HG03565 (cell line): Measurements from ENCODE around the gene CNKSR1.

ENCODE experiments used
- ATAC-seq: cut with Tn5 transposase; IDR thresholded peaks from one replicate; pipeline ENCODE4 v1.9.1; 2021; ENCODE audit warnings: mild to moderate bottlenecking, moderate library complexity; ENCODE audit not compliant: unreplicated experiment

Gene CNKSR1

DNA sequence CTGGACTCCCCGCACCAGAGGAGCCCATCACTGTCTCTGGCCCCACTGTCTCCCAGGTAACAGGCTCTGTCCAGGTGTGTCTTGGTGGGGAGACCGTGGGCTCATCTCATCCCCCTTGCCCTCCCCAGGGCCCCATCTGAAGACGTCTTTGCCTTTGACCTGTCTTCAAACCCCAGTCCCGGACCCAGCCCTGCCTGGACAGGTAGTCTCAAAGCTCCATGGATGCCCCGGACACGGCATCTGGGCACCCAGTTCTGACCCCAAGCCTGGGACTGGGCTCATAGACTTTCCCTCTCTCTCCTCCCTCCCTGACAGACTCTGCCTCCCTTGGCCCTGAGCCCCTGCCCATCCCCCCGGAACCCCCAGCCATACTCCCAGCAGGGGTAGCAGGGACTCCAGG lies 6.8 kb downstream of the CNKSR1 start:
- ATAC-seq = no peak

DNA sequence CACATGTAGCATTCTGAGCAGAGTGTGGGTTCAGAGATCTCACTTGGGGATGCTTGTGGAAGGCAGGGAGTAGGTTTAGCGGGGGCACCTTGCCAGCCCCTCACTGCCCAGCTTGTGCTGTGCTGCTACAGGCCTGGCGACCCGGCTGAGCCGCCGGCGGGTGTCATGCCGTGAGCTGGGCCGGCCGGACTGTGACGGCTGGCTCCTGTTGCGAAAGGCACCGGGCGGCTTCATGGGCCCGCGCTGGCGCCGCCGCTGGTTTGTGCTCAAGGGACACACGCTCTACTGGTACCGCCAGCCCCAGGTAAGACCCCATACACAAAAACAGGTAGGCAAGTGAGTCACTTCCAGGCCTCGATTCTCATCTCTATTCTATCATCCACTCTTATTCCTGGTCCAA lies 7.6 kb downstream of the CNKSR1 start:
- no peak for ATAC-seq

DNA sequence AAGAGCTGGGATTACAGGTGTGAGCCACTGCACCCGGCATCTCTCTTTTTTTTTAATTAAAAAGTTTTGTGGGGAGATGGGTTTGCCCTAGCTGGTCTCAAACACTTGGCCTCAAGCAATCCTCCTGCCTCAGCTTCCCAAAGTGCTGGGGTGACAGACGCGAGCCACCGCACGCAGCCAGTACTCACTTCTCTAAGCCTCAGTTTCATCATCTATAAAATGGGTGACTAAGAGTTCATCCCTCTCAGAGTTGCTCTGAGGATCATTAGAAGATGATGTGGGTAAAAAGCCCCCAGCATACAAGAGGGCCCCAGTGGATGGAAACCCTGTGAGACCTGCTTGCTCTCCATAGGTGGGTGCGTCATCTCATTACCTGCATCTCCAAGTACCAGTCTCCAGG lies 10.6 kb downstream of the CNKSR1 start:
- ATAC-seq = no peak

DNA sequence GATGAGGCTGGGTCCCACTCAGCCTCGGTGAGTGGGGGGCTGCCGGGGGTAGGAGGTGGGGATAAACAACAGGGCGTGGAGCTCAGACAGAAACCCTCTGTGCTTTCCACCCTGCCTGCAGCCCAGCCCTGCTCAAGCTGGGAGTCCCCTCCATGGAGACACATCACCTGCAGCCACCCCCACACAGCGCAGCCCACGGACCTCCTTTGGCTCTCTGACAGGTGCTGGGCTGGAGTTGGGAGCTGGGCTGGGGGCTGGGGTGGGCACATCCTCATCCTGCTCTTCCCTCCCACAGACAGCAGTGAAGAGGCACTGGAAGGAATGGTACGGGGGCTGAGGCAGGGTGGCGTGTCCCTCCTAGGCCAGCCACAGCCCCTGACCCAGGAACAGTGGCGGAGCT lies 11.2 kb downstream of the CNKSR1 start:
- ATAC-seq = no peak

DNA sequence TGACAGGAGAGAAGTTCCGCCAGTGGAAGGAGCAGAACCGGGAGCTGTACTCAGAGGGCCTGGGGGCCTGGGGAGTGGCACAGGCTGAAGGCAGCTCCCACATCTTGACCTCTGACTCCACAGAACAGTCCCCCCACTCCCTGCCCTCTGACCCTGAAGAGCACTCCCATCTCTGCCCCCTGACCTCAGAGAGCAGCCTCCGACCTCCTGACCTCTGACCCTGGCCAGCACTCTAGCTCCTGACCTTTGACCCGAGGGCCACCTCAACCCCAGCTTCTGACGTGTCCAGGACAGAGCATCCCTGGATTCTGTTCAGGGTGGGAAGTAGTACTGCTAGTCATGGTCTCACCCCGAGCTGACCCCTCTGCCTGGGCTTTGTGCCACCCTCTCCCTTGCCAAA lies 12.0 kb downstream of the CNKSR1 start:
- ATAC-seq = no peak

DNA sequence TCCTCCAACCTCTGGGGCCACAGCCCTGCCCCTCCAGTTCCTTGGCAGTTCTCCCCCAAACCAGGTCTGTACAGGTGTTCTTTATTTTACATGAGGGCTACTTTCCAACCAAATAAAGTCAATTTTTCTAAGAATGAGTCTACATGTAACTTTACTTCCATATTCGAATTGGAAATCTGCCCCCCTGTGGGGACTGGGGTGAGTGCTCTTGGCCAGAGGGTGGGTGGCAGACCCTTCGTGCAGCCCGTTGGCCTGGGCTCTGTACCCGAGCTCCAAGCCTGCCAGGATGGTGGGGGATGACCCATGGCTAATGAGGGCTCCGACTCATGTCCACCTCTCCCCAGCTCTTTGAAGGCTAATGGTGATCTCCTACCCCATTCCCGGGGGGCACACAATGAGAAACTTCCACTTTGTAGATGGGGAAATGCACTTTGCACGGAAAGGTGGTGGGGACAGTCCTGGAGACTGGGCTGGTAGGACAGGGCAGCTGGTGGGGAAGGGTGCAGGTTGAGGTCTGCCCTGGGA lies 12.5 kb downstream of the CNKSR1 start:
- ATAC-seq = no peak

DNA sequence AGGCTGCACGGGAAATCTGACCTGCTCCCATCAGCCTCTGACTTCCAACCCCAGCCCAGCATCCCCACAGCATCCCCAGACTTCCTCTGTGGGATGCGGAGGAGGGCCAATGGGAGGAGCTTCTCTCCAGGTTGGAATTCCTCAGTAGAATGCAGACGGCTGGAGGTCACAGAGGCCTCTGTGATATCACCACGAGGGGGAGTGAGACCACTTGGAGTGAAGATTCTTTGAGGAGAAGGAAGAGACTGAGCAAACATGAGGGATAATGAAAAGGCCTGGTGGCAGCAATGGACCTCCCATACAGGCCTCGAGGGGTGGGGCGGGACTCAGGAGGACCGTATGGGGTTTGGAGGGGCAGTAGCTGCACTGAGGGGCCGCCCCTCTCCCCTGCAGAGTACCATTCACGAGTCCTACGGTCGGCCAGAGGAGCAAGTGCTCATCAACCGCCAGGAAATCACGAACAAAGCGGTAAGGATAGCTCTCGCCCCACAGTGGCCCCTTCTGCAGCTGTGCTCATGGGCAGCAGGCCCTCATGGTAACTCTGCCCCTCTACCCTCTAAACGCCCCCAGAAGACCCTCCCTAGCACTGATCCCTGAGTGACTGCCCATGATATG lies 13.2 kb downstream of the CNKSR1 start, which contains the start of gene CATSPER4:
CATSPER4 (plus strand) TSS at position 230 of the 615 bp plus-strand sequence; CDS start at position 256, 26 bp downstream.
- no peak for ATAC-seq

DNA sequence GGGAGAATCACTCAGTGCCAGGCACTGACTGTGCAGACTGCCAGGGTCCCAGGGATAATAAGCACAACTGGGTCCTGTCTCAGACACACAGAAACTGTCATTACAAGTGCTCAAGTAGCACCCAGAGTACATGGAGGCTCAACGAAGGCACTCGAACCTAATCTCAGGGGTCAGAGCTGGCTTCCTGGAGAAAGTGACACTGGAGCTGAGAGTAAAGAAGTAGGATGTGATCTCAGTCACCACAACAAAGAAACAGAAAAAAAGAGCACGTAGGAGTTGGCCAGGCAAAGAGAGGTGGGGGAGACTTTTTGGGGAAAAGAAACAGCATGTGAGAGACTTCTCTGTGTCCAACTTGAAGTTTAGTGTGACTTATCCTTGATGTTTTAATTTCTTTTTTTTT lies 14.4 kb downstream of the CNKSR1 start:
- no peak for ATAC-seq

DNA sequence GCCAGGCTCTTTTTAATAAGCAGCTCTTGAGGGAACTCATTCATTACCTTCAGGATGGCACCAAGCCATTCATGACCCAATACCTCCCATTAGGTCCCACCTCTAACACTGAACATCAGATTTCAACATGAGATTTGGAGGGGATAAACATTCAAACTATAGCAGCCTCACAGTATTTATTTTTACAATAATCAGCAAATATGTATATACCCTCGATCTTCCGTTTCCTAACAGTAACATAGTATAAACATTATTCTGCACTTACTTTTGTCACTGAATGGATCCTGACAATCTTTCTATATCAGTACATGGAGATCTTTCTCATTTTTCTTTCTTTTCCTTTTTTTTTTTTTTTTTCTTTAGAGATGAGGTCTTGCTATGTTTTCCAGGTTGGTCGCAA lies 18.5 kb downstream of the CNKSR1 start:
- ATAC-seq = no peak

DNA sequence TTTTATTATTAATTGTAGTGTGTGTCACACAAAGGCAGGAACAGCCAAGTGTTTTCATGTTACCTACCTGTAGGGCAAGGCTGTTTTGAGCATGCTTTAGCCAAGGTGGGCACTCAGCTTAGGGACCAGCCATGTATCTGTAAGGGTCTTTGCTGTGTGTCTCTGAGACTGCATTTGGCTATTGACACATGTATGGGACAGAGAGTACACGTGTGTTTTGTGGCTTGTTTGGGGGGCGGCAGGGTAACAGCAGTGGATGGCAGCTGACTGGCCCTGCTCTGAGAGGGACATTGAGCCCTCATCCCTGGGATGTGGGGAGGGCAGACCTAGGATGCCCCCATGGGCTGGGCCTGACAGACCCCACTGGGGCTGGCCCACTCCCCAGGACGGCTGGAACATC lies 20.0 kb downstream of the CNKSR1 start:
- ATAC-seq = no peak

DNA sequence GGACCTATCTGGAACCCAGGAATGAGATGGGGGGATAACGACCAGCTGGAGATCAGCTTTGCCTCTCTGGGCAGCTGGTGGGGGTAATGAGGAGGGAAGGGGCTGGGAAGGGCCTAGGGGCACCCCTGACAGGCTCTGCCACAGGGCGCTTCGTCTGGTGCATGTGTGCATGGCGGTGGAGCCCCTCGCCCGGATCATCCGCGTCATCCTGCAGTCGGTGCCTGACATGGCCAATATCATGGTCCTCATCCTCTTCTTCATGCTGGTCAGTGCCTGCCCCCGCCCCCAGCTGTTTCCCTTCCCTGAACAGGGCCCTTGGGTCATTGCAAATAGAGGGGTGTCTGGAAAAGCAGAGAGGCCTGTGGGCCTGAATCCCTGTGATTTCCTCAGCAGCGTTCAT lies 20.5 kb downstream of the CNKSR1 start:
- ATAC-seq = no peak

DNA sequence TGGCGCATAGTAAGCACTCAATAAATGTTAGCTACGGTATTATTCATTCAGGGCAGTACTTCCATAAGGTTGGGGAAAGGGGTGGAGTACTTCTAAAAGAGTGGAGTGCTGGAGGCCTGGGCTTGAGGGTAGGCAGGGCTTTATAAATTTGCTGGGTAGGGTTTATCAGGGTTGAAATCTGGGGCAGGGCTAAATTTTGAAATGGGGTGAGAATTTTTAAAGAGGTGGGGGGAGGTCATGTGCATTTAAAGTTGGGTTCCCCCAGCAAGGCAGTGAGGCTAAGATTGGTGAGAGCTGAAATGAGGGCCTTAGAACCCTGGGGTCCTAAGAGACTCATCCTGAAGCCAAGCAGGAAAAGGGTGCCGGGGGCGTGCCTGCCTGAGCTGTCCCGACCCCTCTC lies 23.1 kb downstream of the CNKSR1 start:
- ATAC-seq = no peak

DNA sequence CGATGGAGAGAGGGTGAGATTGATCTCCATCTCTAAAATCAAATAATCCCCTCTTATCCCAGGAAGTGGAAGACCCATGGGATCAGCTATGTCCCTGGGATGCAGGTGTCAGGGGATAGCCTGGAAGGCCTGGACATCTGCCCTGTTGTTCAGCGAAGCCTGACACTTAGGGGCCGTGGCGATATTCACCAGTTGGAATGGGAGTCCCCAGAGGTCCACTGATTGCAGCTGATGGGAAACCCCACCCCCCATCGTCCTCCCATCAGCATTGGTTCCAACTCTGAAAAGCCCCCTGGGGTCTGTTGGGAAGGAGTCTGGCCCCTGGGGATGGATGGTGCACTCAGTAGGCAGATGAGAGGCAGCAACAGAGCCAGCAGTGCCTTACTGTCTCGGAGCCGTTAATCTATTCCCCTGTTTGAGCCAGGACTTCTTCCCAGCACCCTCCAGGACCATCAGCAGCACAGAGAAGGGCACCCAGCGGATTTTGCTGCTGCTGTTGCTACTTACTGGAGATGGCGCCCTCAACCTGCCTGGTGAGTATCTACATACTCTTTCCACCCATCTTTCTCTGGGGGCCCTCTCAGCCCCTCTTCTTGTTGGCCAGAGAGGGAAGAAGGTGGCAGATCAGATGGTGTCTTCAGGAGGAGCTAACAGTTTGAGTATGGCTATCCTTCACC lies 26.5 kb downstream of the CNKSR1 start:
- ATAC-seq = no peak

DNA sequence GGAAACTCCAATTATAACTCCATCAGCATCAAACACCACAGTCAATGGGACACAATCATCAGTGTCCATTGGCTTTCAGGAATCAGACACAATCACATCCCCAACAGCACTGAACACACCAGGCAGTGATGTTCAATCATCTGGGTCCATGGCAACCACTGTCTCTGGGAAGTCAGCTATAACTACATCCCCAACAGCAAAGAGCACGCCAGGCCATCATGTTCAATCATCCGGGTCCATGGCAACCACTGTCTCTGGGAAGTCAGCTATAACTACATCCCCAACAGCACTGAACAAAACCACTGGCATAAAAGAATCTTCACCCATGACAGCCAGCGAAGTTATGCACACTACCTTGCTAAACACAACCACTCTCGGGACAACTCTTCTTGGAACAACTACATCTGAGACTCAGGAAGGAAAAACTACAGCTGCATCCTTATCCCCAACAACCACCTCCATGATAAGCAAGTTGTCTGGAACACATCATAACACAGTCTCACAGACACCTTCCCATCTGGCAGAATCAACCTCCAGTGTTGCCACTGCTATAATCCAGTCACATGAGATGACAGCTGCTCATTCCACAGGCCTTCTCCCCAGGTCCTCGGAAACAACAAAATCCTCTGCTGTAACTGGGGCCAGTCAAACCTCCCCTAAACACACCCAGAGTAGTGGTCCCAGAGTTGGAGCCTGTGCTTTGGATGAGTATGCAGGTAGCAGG lies 33.0 kb downstream of the CNKSR1 start:
- no peak for ATAC-seq

DNA sequence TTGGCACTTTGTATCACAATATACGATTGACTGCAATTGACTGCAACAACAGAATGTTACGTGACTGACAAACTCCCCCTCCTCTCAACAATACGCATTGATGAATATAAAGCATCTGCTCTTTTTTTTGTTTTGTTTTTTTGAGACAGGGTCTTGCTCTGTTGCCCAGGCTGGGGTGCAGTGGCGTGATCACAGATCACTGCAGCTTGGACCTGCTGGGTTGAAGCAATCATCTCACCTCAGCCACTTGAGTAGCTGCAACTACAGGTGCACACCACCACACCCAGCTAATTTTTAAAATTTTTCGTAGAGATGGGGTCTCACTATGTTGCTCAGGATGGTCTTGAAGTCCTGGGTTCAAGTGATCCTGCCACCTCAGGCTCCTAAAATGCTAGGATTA lies 35.4 kb downstream of the CNKSR1 start:
- no peak for ATAC-seq

DNA sequence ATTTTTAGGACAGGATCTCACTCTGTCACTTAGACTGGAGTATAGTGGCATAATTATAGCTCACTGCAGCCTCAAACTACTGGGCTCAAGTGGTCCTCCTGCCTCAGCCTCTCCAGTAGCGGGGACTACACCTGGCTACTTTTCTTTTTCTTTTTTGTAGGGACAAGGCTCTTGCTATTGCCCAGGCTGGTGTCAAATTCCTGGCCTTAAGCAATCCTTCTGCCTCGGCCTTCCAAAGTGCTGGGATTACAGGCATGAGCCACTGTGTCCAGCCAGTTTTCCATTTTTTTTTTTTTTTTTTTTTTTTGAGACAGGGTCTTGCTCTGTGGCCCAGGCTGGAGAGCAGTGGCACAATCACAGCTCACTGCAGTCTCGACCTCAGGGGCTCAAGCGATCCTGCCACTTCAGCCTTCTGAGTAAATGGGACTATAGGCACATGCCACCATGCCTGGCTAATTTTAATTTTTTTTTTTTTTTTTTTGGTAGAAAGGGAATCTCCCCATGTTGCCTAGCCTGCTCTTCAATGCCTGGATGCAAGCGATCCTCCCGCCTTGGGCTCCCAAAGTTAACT lies 36.1 kb downstream of the CNKSR1 start:
- no peak for ATAC-seq

DNA sequence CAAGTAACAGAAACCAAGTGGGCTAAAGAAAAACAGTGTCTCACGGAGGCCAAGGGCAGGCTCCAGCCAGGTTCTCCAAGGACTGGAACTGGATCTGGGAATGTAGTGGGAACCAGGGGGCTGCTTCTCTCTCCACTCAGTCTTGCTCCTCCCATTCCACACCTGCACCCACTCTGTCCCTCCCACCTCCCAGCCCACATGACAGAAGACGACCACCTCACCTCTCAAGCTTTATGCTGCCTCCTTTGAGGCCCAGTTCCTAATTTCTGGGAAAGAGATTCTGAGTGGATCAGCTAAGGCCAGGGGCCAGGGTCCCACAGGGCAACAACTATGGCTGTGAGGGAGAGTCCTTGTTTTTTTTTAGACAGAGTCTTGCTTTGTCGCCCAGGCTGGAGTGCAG lies 38.0 kb downstream of the CNKSR1 start:
- no peak for ATAC-seq

DNA sequence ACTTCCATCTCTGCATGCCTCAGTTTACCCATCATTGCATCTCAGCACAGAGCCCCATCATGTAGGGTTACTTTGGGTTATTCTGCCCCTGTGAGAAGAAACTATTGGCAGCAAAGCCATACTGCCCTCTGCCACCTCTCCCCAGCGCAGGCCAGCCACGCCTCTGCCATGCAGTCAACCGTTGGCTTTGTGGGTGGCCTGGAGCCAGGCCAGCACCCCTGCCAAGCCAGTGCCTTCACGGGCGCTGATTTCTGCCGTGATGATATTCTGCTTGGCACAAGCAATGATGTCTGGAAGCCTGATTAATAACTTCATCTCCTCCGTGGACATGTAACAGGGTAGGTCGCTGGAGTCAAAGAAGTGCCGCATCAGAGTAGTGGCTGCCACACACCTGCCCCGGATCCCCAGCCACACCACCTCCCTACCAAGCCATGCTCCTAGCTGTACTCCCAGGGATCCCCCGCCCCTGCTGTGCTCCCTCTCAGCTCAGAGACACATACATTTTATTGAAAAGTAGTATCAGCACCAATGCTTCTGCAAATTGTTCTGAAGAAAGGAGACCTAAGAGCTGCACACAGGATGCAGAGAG lies 41.7 kb downstream of the CNKSR1 start:
- ATAC-seq = no peak

DNA sequence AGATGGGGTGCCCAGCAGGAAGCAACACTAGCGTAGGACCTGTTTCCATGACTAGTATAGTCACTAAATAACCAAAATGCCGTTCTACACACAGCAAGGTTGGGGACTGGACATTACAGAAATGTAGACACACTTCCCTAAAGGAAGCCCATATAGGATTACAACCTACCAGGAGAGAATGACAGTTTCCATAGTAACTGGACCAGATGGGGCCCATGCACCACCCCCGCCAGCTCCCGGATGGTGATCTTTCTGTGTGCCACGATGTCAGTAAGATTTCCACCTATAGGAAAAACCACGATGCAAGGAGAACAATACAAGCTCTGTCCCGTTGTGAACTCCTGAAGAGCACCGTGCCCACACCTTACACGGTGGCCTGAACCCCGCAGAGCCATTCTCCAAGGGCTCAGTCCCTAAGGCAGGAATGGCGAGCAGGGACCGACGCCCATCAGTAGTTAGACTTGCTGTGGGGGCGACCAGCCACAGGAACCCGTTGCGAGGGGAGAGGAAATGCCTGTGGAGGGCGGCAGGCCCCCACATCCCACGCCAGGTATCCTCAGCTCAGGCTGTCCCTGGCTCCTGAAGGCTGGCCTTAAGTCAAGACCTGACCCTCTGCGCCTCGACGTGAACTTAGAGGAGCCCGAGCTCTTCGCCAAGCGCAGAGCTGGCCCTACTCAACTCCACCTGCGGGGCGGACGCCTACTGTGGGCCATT lies 43.1 kb downstream of the CNKSR1 start:
- no peak for ATAC-seq

DNA sequence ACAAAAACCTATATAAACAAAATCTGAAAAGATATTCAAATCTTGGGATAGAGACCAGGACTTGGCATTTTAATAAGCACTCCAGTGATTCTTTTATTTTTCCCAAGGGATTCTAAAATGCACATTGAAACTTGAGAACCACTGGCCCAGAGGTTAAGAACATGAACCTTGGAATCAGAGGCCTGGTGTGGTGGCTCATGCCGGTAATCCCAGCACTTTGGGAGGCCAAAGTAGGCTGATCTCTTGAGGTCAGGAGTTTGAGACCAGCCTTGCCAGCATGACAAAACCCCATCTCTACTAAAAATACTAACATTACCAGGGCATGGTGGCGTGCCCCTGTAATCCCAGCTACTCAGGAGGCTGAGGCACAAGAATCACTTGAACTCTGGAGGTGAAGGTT lies 43.8 kb downstream of the CNKSR1 start:
- ATAC-seq = no peak

DNA sequence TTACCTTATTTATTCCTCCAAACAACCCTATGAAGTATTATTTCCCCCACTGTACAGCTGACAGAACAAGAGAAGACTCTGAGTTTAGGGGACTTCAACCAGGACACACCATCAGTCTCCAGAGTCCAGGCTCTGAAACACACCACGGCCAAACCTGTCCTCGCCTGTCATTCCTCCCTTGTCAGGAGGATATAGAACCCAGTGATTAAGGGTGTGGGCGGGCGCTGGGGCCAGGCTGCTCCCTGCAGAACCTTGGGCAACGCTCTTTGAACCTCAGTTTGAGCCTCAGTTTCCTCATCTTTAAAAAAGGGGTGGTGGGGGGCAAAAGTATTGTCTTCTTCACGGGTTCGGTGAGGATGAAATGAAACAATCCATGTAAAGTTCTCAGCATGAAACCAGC lies 47.3 kb downstream of the CNKSR1 start:
- no peak for ATAC-seq
